T-helper 1 cell treated with Interleukin-12 subunit alpha and Interleukin-12 subunit beta and Interleukin-4 antibody, amounts not matched to agents 30 ng/mL and 1 ng/mL, for 36 hours (primary cell): ENCODE results near the gene DPH5. TPM values are rescaled to one million over a fixed set of nuclear protein-coding genes. Genes with fewer than 3 reads are reported as not detected.

Experiments
- intact Hi-C: fragments of 100-400 bp; cut with micrococcal nuclease; formaldehyde crosslinking; loops from one replicate; pipeline ENCODE4 v1.15.1; 2024
- total RNA-seq: library from RNA; stranded (reverse); gene quantifications from 2 replicates; pipeline ENCODE4 v1.2.3, GENCODE V29; 2022

DPH5 gene, protein sequence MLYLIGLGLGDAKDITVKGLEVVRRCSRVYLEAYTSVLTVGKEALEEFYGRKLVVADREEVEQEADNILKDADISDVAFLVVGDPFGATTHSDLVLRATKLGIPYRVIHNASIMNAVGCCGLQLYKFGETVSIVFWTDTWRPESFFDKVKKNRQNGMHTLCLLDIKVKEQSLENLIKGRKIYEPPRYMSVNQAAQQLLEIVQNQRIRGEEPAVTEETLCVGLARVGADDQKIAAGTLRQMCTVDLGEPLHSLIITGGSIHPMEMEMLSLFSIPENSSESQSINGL
- 24.0 and 26.6 TPM in 2 replicates for total RNA-seq

GRCh38 chr1:101025657-101026429 is at the start of gene DPH5:
DPH5 (minus strand) TSS chr1:101025784; CDS start chr1:101025443, 341 bp downstream.
- intact Hi-C loops, result loop anchor here (1.0 to 2.0 kb wide), 15 partner anchors 21 to 777 kb away; partner anchors contain the start of genes DBT and SLC30A7

DNA sequence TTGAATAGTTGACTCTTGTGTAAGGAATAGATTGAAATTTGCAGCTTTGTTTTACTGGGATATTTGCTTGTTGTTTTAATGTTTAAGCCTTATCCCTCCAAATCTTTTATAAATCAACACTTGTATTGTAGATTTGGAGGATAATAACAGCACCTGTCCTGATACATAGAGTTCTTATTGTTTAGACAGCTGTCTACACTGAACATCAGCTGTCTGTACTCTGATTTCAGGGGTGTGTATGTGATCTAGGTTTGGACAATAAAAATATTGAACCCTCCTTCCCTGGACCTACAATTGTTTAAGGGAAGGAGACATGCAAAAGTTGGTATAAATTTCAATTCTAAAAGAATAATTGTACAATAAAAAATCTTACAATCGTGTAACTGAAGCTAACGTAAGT is 48.3 kb upstream of the DPH5 start:
- intact Hi-C loops, result no loop called here

GRCh38 chr1:101071470-101071891 is 45.9 kb upstream of the DPH5 start:
- intact Hi-C loops, result no loop called here

DNA sequence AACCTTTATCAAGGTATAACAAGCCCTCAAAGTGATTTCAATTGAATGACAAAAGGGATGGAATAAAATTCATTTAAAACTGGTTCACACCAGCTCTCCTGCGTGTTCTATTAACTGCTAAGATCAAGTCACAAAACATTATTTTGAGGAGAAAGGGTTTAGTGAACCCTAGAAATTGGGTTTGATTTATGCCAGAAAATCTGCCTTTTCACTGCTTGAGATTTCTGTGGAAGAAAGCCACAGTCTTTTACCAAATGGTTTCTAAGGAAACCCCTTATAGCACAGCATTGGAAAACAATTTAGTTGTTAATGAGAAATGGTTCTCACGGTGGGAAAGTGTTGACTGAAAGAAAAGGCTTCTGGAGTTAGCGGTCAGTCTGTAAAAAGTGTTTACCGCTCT is 43.6 kb upstream of the DPH5 start:
- intact Hi-C loops, result no loop called here

- intact Hi-C loops, result loop anchor here (2.0 kb wide), 1 partner anchor 14 kb away; no protein-coding TSS in a partner anchor
Observed at GRCh38 chr1:101066937-101067335, 41.4 kb upstream of the DPH5 start.

GRCh38 chr1:101066260-101066936 is 40.8 kb upstream of the DPH5 start:
- intact Hi-C loops, result loop anchor here (2.0 kb wide), 1 partner anchor 14 kb away; no protein-coding TSS in a partner anchor

- intact Hi-C loops, result no loop called here
Observed at GRCh38 chr1:101065575-101065974, 40.0 kb upstream of the DPH5 start.

- intact Hi-C loops, result no loop called here
Observed at GRCh38 chr1:101064697-101065096, 39.1 kb upstream of the DPH5 start.

GRCh38 chr1:101060992-101061391 is 35.4 kb upstream of the DPH5 start:
- intact Hi-C loops, result no loop called here

- intact Hi-C loops, result no loop called here
Observed at GRCh38 chr1:101059945-101060542, 34.5 kb upstream of the DPH5 start.

GRCh38 chr1:101055623-101056022 is 30.0 kb upstream of the DPH5 start:
- intact Hi-C loops, result no loop called here

- intact Hi-C loops, result no loop called here
Observed at GRCh38 chr1:101051688-101052638, 26.4 kb upstream of the DPH5 start.

- intact Hi-C loops, result no loop called here
Observed at GRCh38 chr1:101050869-101051268, 25.3 kb upstream of the DPH5 start.

GRCh38 chr1:101044749-101045148 is 19.2 kb upstream of the DPH5 start:
- intact Hi-C loops, result no loop called here

DNA sequence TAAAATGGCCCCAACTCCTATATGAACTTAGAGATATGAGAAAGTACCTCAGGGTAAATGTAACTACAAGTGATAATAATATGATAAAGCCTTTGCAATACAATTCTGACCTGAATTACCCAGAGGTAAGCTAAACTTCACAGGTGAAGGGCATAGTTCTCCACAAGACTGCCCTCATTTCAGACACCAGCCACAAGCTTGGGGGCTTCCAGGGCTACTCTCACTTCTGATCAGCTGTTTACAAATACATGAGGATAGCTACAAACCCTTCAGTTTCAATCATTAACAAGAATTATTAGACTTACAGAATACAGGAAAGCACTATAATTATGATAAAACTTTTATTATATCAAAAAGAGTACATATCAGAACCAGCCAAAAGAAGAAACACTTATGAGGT is 18.7 kb upstream of the DPH5 start:
- intact Hi-C loops, result no loop called here

DNA sequence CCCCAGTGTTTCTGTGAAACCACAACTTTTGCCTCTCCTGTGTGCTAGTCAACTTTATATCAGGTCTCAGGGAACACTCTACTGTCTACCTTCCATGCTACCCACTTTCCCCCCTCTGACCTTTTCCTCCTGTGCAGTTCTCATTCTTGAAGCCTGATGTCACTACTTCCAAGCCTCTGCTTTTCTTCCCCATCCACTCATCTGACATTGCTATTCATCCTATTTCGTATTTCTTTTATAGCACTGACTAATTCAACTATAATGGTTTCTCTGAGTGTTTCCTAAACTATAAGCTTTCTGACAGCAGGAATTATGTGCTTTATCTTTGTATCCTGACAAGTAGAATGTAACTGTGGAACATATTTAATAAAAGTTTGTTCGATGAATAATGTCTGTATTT is 18.2 kb upstream of the DPH5 start:
- intact Hi-C loops, result no loop called here

- intact Hi-C loops, result no loop called here
Observed at GRCh38 chr1:101041300-101041699, 15.7 kb upstream of the DPH5 start.

DNA sequence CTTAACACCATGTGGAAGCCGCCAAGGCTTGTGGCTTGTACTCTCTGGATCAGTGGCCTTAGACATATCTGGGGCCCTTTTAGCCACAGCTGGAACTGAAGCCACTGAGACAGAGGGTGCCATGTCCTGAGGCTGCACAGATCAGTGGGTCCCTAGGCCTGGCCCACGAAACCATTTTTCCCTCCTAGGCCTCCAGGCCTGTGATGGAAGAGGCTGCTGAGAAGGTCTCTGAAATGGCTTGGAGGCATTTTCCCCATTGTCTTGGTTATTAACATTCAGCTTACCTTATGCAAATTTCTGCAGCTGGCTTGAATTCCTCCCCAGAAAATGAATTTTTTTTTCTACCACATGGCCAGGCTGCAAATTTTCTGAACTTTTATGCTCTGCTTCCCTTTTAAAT is 15.1 kb upstream of the DPH5 start:
- intact Hi-C loops, result no loop called here

DNA sequence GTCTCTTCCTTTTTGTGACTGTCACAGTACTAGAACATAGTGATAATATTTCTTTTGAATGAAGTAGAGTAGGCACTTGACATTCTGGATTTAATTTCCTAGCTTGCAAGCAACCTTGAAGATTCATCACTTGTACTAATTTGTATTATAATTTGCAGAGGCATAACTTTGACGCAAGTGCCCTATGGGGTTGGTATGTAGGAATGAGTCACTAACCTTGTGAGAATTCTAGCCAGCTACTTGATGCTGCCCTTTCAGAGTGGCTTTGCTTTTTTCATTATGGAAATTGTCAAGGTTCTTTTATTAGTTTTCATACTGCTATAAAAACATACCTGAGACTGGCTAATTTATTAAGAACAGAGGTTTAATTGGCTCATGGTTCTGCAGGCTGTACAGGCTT is 13.7 kb upstream of the DPH5 start:
- intact Hi-C loops, result no loop called here

- intact Hi-C loops, result no loop called here
Observed at GRCh38 chr1:101037316-101037715, 11.7 kb upstream of the DPH5 start.
